ENCODE data around the gene PTGER2. TPM values are rescaled to one million over a fixed set of nuclear protein-coding genes. Genes with fewer than 3 reads are reported as not detected.

The PTGER2 gene
- polyA plus RNA-seq, 3 donors = 51.5 to 90.4 (median 72.8) TPM

DNA sequence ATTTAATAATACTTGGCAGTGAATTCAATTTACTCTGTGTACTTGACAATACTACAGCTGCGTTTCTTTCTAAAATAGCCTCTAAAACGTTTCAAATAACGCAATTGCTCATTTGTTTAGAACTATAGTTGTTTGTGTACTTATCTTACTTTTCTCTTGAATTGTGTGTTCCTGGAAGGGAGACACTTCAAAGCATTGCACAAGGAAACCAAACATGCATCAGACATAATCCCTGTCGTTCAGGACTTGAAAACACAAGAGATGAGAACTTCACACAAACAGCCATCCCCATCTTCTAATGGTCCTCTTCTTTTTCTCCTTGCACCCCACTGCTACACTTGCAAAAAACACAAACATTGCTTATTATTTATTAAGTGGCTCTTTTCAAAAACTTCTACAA lies 38.5 kb downstream of the PTGER2 start:
- H3K4me2 ChIP-seq (replicated peaks; ENCODE audit: extremely low read depth, low read length, poor library complexity, severe bottlenecking) = no peak overlapping the region
- TF ChIP-seq CTCF (IDR thresholded peaks at IDR 0.05) = no peak
- WGBS (ENCODE audit: insufficient coverage) = no CpG with 5 or more reads among the region's 4 CpGs
- Mint-ChIP-seq H3K27ac (no peak overlapping the region), H3K4me1 (peaks cover 14% of the 10 kb centered on the region), H3K4me3 (peak overlapping the region in 1 of 2 donors; percentile 67), H3K27me3 (ENCODE audit: low read depth in 3 of 3) (peaks cover 79 to 92% (median 92%) of the 10 kb centered on the region in 3 donors), H3K9me3 (peaks cover 0 to 5% (median 2%) of the 10 kb centered on the region in 7 donors), H3K36me3 (no peaks in the 10 kb centered on the region)
- no peak overlapping the region for H3K4me3 ChIP-seq (replicated peaks in 1 of 3; ENCODE audit: low read depth in 2 of 3, low read length in 3 of 3)
- no peak overlapping the region for H3K9ac ChIP-seq (ENCODE audit: insufficient read depth, low read length, poor library complexity, severe bottlenecking)
- H3K27me3 ChIP-seq (ENCODE audit: control insufficient read depth in 2 of 2, insufficient read depth in 2 of 2, low read length in 2 of 2) = peaks cover 96 to 99% of the 10 kb centered on the region in 2 donors
- intact Hi-C loops (cut with micrococcal nuclease) = loop anchor here in 1 of 2 donors (10.0 kb wide), 1 partner anchor 48 kb away; no protein-coding TSS in a partner anchor
- no peaks in the 10 kb centered on the region for H3K36me3 ChIP-seq (replicated peaks in 1 of 2; ENCODE audit: control insufficient read depth in 1 of 2, insufficient read depth in 2 of 2, low read length in 2 of 2)
- peaks cover 8 to 12% of the 10 kb centered on the region in 2 donors for H3K4me1 ChIP-seq (ENCODE audit: control insufficient read depth in 1 of 2, insufficient read depth in 2 of 2, low read length in 2 of 2)
- no peaks in the 10 kb centered on the region for H4K20me1 ChIP-seq (ENCODE audit: insufficient read depth, low read length)
- H2AFZ ChIP-seq (ENCODE audit: insufficient read depth, low read depth, low read length, poor library complexity, severe bottlenecking) = no peak overlapping the region
- no peaks in the 10 kb centered on the region for H3K9me3 ChIP-seq (replicated peaks in 1 of 2; ENCODE audit: control insufficient read depth in 1 of 2, insufficient read depth in 1 of 2, low read length in 2 of 2)
- no peak overlapping the region for H3K27ac ChIP-seq (ENCODE audit: low read depth in 1 of 2, low read length in 2 of 2)
- no peaks in the 10 kb centered on the region for H3K79me2 ChIP-seq (ENCODE audit: insufficient read depth, low read length)
- no peak for DNase-seq

DNA sequence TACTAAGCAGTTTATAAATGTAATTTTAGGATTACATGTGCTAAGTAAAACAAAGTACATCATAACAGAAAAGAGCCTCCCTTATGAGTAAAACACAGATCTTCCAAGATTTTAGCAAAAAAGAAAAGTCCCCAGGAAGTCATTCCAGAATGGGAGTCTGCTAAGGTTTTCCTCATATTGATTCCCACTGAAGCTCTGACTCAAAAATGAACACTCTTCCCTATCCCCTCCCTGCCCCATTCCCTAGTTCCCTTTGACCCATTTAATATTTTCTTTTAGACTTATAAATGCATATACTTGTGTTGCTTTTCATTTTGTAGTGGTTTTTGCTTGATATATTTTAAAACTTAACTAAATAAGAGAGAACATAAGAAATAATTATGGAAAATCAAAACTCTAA lies 40.1 kb downstream of the PTGER2 start:
- Mint-ChIP-seq H3K27me3 (ENCODE audit: low read depth in 3 of 3) (peaks cover 75 to 85% (median 84%) of the 10 kb centered on the region in 3 donors), H3K27ac (no peak overlapping the region), H3K4me1 (peaks cover 14% of the 10 kb centered on the region), H3K4me3 (peak overlapping the region in 1 of 2 donors; percentile 75), H3K36me3 (no peaks in the 10 kb centered on the region), H3K9me3 (peaks cover 0 to 5% (median 0%) of the 10 kb centered on the region in 7 donors)
- Histone ChIP-seq H3K79me2 (ENCODE audit: insufficient read depth, low read length) (no peaks in the 10 kb centered on the region), H4K20me1 (ENCODE audit: insufficient read depth, low read length) (no peaks in the 10 kb centered on the region), H3K4me2 (replicated peaks; ENCODE audit: extremely low read depth, low read length, poor library complexity, severe bottlenecking) (no peak overlapping the region), H3K9me3 (replicated peaks in 1 of 2; ENCODE audit: control insufficient read depth in 1 of 2, insufficient read depth in 1 of 2, low read length in 2 of 2) (no peaks in the 10 kb centered on the region), H3K27ac (ENCODE audit: low read depth in 1 of 2, low read length in 2 of 2) (no peak overlapping the region), H3K36me3 (replicated peaks in 1 of 2; ENCODE audit: control insufficient read depth in 1 of 2, insufficient read depth in 2 of 2, low read length in 2 of 2) (no peaks in the 10 kb centered on the region), H3K9ac (ENCODE audit: insufficient read depth, low read length, poor library complexity, severe bottlenecking) (no peak overlapping the region), H3K4me1 (ENCODE audit: control insufficient read depth in 1 of 2, insufficient read depth in 2 of 2, low read length in 2 of 2) (peaks cover 8 to 12% of the 10 kb centered on the region in 2 donors), H3K4me3 (replicated peaks in 1 of 3; ENCODE audit: low read depth in 2 of 3, low read length in 3 of 3) (no peak overlapping the region), H2AFZ (ENCODE audit: insufficient read depth, low read depth, low read length, poor library complexity, severe bottlenecking) (no peak overlapping the region), H3K27me3 (ENCODE audit: control insufficient read depth in 2 of 2, insufficient read depth in 2 of 2, low read length in 2 of 2) (peaks cover 86 to 95% of the 10 kb centered on the region in 2 donors)
- intact Hi-C loops (cut with micrococcal nuclease) = loop anchor here in 1 of 2 donors (10.0 kb wide), 1 partner anchor 49 kb away; no protein-coding TSS in a partner anchor
- TF ChIP-seq CTCF (IDR thresholded peaks at IDR 0.05) = no peak
- DNase-seq = no peak
